ENCODE data around the gene CSAD. TPM values are rescaled to one million over a fixed set of nuclear protein-coding genes. Genes with fewer than 3 reads are reported as not detected.
A peak's percentile ranks its signal among the peaks of the same experiment; 100 is the strongest.

CSAD gene
- total and polyA plus RNA-seq, 2 of the 13 experiments (the other 11 are each of a cell fraction or from before 2014, with no cell fraction given), result 7.2 to 23.5 TPM

- TF ChIP-seq ZNF652 (CRISPR knock-in tag; IDR thresholded peaks at IDR 0.05; ENCODE audit: borderline replicate concordance, low read depth) (no peak), ESRRA (CRISPR knock-in tag; IDR thresholded peaks at IDR 0.05; ENCODE audit: low read depth) (no peak), ZNF710 (CRISPR knock-in tag; IDR thresholded peaks at IDR 0.05; ENCODE audit: borderline replicate concordance) (no peak), POLR2AphosphoS2 (IDR thresholded peaks at IDR 0.05; ENCODE audit: low read depth, low read length) (no peak), ZNF790 (CRISPR knock-in tag; IDR thresholded peaks at IDR 0.05; ENCODE audit: borderline replicate concordance) (no peak), SP1 (IDR thresholded peaks at IDR 0.05) (no peak), SP1 (CRISPR knock-in tag; IDR thresholded peaks at IDR 0.05) (no peak), ELF1 (CRISPR knock-in tag; IDR thresholded peaks at IDR 0.05) (no peak), ATF2 (CRISPR knock-in tag; IDR thresholded peaks at IDR 0.05) (no peak), ZXDC (CRISPR knock-in tag; IDR thresholded peaks at IDR 0.05) (no peak), SIN3B (IDR thresholded peaks at IDR 0.05; ENCODE audit: low read length) (no peak), SMAD9 (CRISPR knock-in tag; IDR thresholded peaks at IDR 0.05) (no peak), ZNF687 (CRISPR knock-in tag; IDR thresholded peaks at IDR 0.05) (peak; percentile 41), BRCA1 (CRISPR knock-in tag; IDR thresholded peaks at IDR 0.05) (no peak), HBP1 (CRISPR knock-in tag; IDR thresholded peaks at IDR 0.05; ENCODE audit: low read depth) (no peak)
Observed at GRCh38 chr12:53161119-53161911, 19.4 kb downstream of the CSAD start (continued).

Data from HepG2 (cell line).